Adrenal gland (tissue), 12 donors: Measurements from ENCODE around the gene SULF2. TPM values are rescaled to one million over a fixed set of nuclear protein-coding genes. Genes with fewer than 3 reads are reported as not detected.
"Not testable (repeated sequence)": the region's sequence is repeated elsewhere in the genome, so short reads cannot be mapped to it uniquely, and the experiment has no call there.

Experiments
- DNase-seq, 7 donors: peaks; one replicate each; pipeline ENCODE4 v3.0.0-alpha.2; 2019 to 2020
- H3K27ac ChIP-seq, 5 donors: fragments of 200-600 bp; sonication (generic) in 4 of 5; 1 replicate in 3 of 5; 2 replicates in 2 of 5; pipeline versions ENCODE4 v1.5.1 to v1.8.0; 2016 to 2020; ENCODE audit warnings: mild to moderate bottlenecking in 1 of 5
- H3K27me3 ChIP-seq: fragments of 200-600 bp; 2 replicates; pipeline ENCODE4 v1.8.0; 2021
- H3K36me3 ChIP-seq, 2 donors: fragments of 200-600 bp; replicated peaks in 1 of 2; 1 replicate in 1 of 2; 2 replicates in 1 of 2; pipeline versions ENCODE4 v1.5.1 to v1.8.0; 2018 to 2022
- H3K4me1 ChIP-seq, 2 donors: fragments of 200-600 bp; replicated peaks in 1 of 2; 1 replicate in 1 of 2; 2 replicates in 1 of 2; pipeline versions ENCODE4 v1.5.1 to v1.8.0; 2018 to 2021
- H3K4me3 ChIP-seq, 4 donors: fragments of 200-600 bp; sonication (generic) in 3 of 4; one replicate each; pipeline ENCODE4 v1.5.1; 2016 to 2018
- H3K9me3 ChIP-seq, 3 donors: fragments of 200-600 bp; sonication (generic) in 1 of 3; replicated peaks in 1 of 3; 1 replicate in 2 of 3; 2 replicates in 1 of 3; pipeline versions ENCODE4 v1.5.1 to v1.8.0; 2016 to 2021
- CTCF ChIP-seq, 6 experiments: fragments of 450-650 bp in 4 of 6; fragments of 200-600 bp in 2 of 6; sonication (generic) in 1 of 6; IDR thresholded peaks; 1 replicate in 5 of 6; 2 replicates in 1 of 6; pipeline versions ENCODE4 v1.5.1 to v1.8.0; 2016 to 2021; ENCODE audit warnings: antibody characterized with exemption in 6 of 6, mild to moderate bottlenecking in 2 of 6, moderate library complexity in 1 of 6
- POLR2A ChIP-seq, 2 donors: fragments of 450-650 bp; IDR thresholded peaks; one replicate each; pipeline ENCODE4 v1.6.1; 2017; ENCODE audit warnings: antibody characterized with exemption in 2 of 2, mild to moderate bottlenecking in 2 of 2, moderate library complexity in 1 of 2
- WGBS, 4 donors: extraction: QIAGEN DNeasy Blood & Tissue Kit in 2 of 4; methylation state at CpG; one replicate each; pipeline versions ENCODE4 v1.1.5 to v1.1.7; 2013 to 2017; 5-methylcytosine and 5-hydroxymethylcytosine counted together
- intact Hi-C, 2 donors: fragments of 100-400 bp; cut with DNase I; formaldehyde crosslinking; loops; one replicate each; pipeline versions ENCODE4 v1.14.1 to v1.15.0; 2022 to 2023
- polyA plus RNA-seq, 3 donors: library from polyadenylated mRNA; stranded (reverse); fragments of 200-250 nt in 2 of 3; fragments of 350-450 nt in 1 of 3; fragmentation: Illumina TruSeq in 1 of 3; extraction: RNeasy Lipid Tissue Mini Kit (QIAGEN cat#74804) in 1 of 3; gene quantifications; one replicate each; pipeline ENCODE4 v1.2.3, GENCODE V29; 2013 to 2014
- total RNA-seq, 9 donors: library from RNA; depleted of rRNA in 4 of 9; stranded (reverse); fragments of >200 nt in 4 of 9; fragments of 120-200 nt in 1 of 9; fragmentation: NEBNext Ultra II Directional in 1 of 9; extraction: Animal tissue kit (Norgen Biotek cat#: 25700) in 1 of 9; gene quantifications; one replicate each; pipeline versions ENCODE4 v1.1.0 to v1.2.4, GENCODE V29; 2013 to 2023
- donor health status: healthy with polysubstance abuse.
- donor health status: Bipolar disorder and iron deficiency.
- donor health status: DM: yes; HTN: yes; CAD: no.
- donor health status: DM: no; HTN: no; CAD: no.
- donor health status: DM: no; HTN: no; CAD: no.
- donor health status: DM: yes; HTN: yes; CAD: no.

Gene SULF2
- total and polyA plus RNA-seq, 12 donors, result 13.5 to 42.5 (median 25.6) TPM

- peaks cover 4% of the 10 kb centered on the region for H3K27me3 ChIP-seq
- TF ChIP-seq POLR2A (IDR thresholded peaks at IDR 0.05), result no peak
- TF ChIP-seq CTCF (IDR thresholded peaks at IDR 0.05), result no peak
- no peak overlapping the region for H3K4me3 ChIP-seq
- WGBS, 4 donors, result 76 to 88% (median 80%) methylated on average over 6 to 11 of the region's 11 CpGs
- no peaks in the 10 kb centered on the region for H3K4me1 ChIP-seq
- no peak overlapping the region for H3K27ac ChIP-seq
- intact Hi-C loops, result no loop called here
- DNase-seq, result no peak
- H3K36me3 ChIP-seq, result no peaks in the 10 kb centered on the region
- no peaks in the 10 kb centered on the region for H3K9me3 ChIP-seq
Measured at GRCh38 chr20:47800623-47801022, 15.3 kb upstream of the SULF2 start.

- no peak for TF ChIP-seq POLR2A (IDR thresholded peaks at IDR 0.05)
- TF ChIP-seq CTCF (IDR thresholded peaks at IDR 0.05), result no peak
- H3K4me1 ChIP-seq, result no peaks in the 10 kb centered on the region
- no peaks in the 10 kb centered on the region for H3K9me3 ChIP-seq
- DNase-seq, result peak in 1 of 7 donors; percentile 10
- intact Hi-C loops, result no loop called here
- 56 to 72% (median 65%) methylated on average over 5 to 6 of the region's 6 CpGs for WGBS, 4 donors
- no peak overlapping the region for H3K4me3 ChIP-seq
- no peaks in the 10 kb centered on the region for H3K36me3 ChIP-seq
- no peak overlapping the region for H3K27ac ChIP-seq
- H3K27me3 ChIP-seq, result no peaks in the 10 kb centered on the region
Measured at GRCh38 chr20:47799116-47799715, 13.9 kb upstream of the SULF2 start.

DNA sequence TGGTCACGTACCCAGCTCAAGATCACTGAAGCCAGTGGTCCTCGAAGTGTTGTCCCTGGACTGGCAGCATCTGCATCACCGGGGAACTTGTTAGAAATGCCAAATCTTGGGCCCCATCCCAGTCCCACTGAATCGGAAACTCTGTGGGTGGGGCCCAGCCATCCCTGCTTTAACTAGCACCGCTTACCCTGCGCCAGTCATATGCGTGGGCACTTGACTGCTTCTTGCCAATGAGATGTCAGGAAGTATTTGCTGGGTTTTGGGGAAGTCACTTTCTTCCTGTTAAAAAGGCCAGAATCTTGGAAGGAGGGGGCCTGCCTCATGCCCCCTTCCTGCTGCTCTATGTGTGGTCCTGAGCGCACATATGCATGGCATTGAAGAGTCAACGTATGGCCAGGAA is 11.7 kb upstream of the SULF2 start:
- peaks cover 0 to 6% of the 10 kb centered on the region in 2 donors for H3K4me1 ChIP-seq
- intact Hi-C loops, result no loop called here
- 76 to 82% (median 79%) methylated on average over 6 to 9 of the region's 9 CpGs for WGBS, 4 donors
- no peak overlapping the region for H3K27ac ChIP-seq
- peak in 1 of 7 donors; percentile 11 for DNase-seq
- H3K27me3 ChIP-seq, result no peaks in the 10 kb centered on the region
- no peaks in the 10 kb centered on the region for H3K36me3 ChIP-seq
- TF ChIP-seq CTCF (IDR thresholded peaks at IDR 0.05) (no peak), POLR2A (IDR thresholded peaks at IDR 0.05) (no peak)
- no peak overlapping the region for H3K4me3 ChIP-seq
- H3K9me3 ChIP-seq, result no peaks in the 10 kb centered on the region

GRCh38 chr20:47795214-47795907 is 10.1 kb upstream of the SULF2 start:
- Histone ChIP-seq H3K4me3 (no peak overlapping the region), H3K36me3 (no peaks in the 10 kb centered on the region), H3K27me3 (no peaks in the 10 kb centered on the region), H3K4me1 (peaks cover 0 to 8% of the 10 kb centered on the region in 2 donors), H3K9me3 (no peaks in the 10 kb centered on the region), H3K27ac (no peak overlapping the region)
- TF ChIP-seq CTCF (IDR thresholded peaks at IDR 0.05), result no peak
- TF ChIP-seq POLR2A (IDR thresholded peaks at IDR 0.05), result no peak
- WGBS, 4 donors, result 59 to 91% (median 62%) methylated on average over 8 to 17 of the region's 17 CpGs
- peak; percentile 83 to 94 (median 88) for DNase-seq
- intact Hi-C loops, result no loop called here

DNA sequence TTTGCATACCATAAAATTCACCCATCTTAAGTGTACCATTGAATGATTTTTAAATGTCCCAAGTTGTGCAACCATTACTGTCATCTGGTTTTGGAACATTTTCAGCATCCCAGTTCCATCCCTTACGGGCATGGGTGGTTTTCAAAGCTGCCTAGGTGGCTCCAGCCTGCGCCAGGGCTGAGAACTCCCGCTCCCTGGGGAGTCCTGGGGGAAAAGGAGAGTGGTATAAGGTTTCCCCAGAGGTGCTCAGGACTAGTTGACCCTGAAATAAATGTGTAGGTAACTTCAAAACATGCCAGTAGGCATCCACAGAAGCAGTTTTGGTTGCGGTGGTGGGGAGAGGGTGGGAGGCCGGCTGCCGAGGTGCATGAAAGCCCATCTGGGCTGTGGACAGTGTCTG is 9.0 kb upstream of the SULF2 start:
- H3K4me3 ChIP-seq, H3K4me1 ChIP-seq, intact Hi-C loops, H3K36me3 ChIP-seq, H3K27me3 ChIP-seq, H3K9me3 ChIP-seq, H3K27ac ChIP-seq, DNase-seq: not testable (repeated sequence)
- 95 to 100% (median 98%) methylated on average over 3 to 6 of the region's 6 CpGs for WGBS, 4 donors
